HCEC 1CT (cell line): ENCODE results near the gene ASAP2.

Source experiments
- DNase-seq: peaks from one replicate; pipeline ENCODE4 v3.0.0-alpha.2; 2017

The ASAP2 gene

DNA sequence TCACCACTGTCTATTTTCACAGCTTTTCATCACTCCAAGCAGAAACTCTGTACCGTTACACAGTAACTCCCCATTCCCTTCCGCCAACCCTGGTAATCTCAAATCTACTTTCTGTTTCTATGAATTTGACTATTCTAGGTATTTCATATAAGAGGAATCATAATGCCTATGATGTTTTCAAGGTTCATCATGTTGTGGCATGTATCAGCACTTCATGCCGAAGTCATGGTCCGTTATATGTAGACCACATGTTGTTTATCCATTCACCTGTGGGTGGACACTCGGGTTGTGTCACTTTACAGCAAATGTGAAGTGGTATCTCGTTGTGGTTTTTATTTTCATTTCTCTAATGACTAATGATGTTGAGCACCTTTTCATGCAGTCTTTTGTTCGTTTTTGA, 238.5 kb downstream of the ASAP2 start:
- DNase-seq: no peak

GRCh38 chr2:9451231-9451630, 244.6 kb downstream of the ASAP2 start:
- no peak for DNase-seq
